CD14-positive monocyte (primary cell): ENCODE results near the gene GAREM1. TPM values are rescaled to one million over a fixed set of nuclear protein-coding genes. Genes with fewer than 3 reads are reported as not detected.
"Not testable (repeated sequence)": the region's sequence is repeated elsewhere in the genome, so short reads cannot be mapped to it uniquely, and the experiment has no call there.

Experiments used
- DNase-seq, 3 donors: peaks; one replicate each; pipeline ENCODE4 v3.0.0-alpha.2; 2011 to 2022
- H2AFZ ChIP-seq: 2 replicates; pipeline ENCODE4 v1.6.0; 2012; ENCODE audit warnings: mild to moderate bottlenecking, low read depth, low read length, inconsistent platforms; ENCODE audit not compliant: insufficient read depth, poor library complexity, severe bottlenecking
- H3K27ac ChIP-seq, 2 donors: 1 replicate in 1 of 2; 2 replicates in 1 of 2; pipeline ENCODE4 v1.5.1; 2012 to 2013; ENCODE audit warnings: low read length in 2 of 2, control low read depth in 1 of 2, inconsistent platforms in 1 of 2, low read depth in 1 of 2, mild to moderate bottlenecking in 1 of 2
- H3K27me3 ChIP-seq, 2 donors: one replicate each; pipeline versions ENCODE4 v1.6.0 to v1.6.1; 2011 to 2013; ENCODE audit warnings: low read length in 2 of 2; ENCODE audit not compliant: control insufficient read depth in 2 of 2, insufficient read depth in 2 of 2
- H3K36me3 ChIP-seq, 2 donors: replicated peaks in 1 of 2; 1 replicate in 1 of 2; 2 replicates in 1 of 2; pipeline versions ENCODE4 v1.5.1 to v1.6.1; 2012 to 2013; ENCODE audit warnings: low read length in 2 of 2, control low read depth in 1 of 2, inconsistent platforms in 1 of 2, mild to moderate bottlenecking in 1 of 2; ENCODE audit not compliant: insufficient read depth in 2 of 2, control insufficient read depth in 1 of 2
- H3K4me1 ChIP-seq, 2 donors: 1 replicate in 1 of 2; 2 replicates in 1 of 2; pipeline versions ENCODE4 v1.5.1 to v1.6.1; 2012 to 2013; ENCODE audit warnings: low read length in 2 of 2, control low read depth in 1 of 2, inconsistent platforms in 1 of 2, mild to moderate bottlenecking in 1 of 2, moderate library complexity in 1 of 2; ENCODE audit not compliant: insufficient read depth in 2 of 2, control insufficient read depth in 1 of 2
- H3K4me2 ChIP-seq: replicated peaks from 2 replicates; pipeline ENCODE3; 2012; ENCODE audit warnings: low read length, moderate library complexity, mild to moderate bottlenecking; ENCODE audit not compliant: poor library complexity, severe bottlenecking; ENCODE audit errors: extremely low read depth
- H3K4me3 ChIP-seq, 3 experiments: fragments of 200-600 bp in 1 of 3; sonication (generic) in 1 of 3; replicated peaks in 1 of 3; 1 replicate in 2 of 3; 2 replicates in 1 of 3; pipeline ENCODE4 v1.5.1; 2011 to 2013; ENCODE audit warnings: low read length in 3 of 3, mild to moderate bottlenecking in 3 of 3, control low read depth in 2 of 3, low read depth in 2 of 3, inconsistent platforms in 1 of 3, moderate library complexity in 1 of 3
- H3K79me2 ChIP-seq: 2 replicates; pipeline ENCODE4 v1.6.0; 2012; ENCODE audit warnings: mild to moderate bottlenecking, control low read depth, inconsistent platforms, low read length, moderate library complexity; ENCODE audit not compliant: insufficient read depth
- H3K9ac ChIP-seq: 2 replicates; pipeline ENCODE4 v1.6.0; 2017; ENCODE audit warnings: low read length, mild to moderate bottlenecking; ENCODE audit not compliant: insufficient read depth, poor library complexity, severe bottlenecking
- H3K9me3 ChIP-seq, 2 donors: replicated peaks in 1 of 2; 1 replicate in 1 of 2; 2 replicates in 1 of 2; pipeline versions ENCODE4 v1.5.1 to v1.6.1; 2012 to 2013; ENCODE audit warnings: low read length in 2 of 2, control low read depth in 1 of 2; ENCODE audit not compliant: control insufficient read depth in 1 of 2, insufficient read depth in 1 of 2
- H4K20me1 ChIP-seq: 2 replicates; pipeline ENCODE4 v1.6.0; 2012; ENCODE audit warnings: mild to moderate bottlenecking, low read length, control low read depth, moderate library complexity; ENCODE audit not compliant: insufficient read depth
- H3K27ac Mint-ChIP-seq, 7 donors: one replicate each; pipeline ENCODE4 v1.8.0; 2020; ENCODE audit warnings: mild to moderate bottlenecking in 7 of 7, mixed read lengths in 7 of 7, moderate library complexity in 6 of 7, inconsistent platforms in 2 of 7
- H3K27me3 Mint-ChIP-seq, 3 donors: one replicate each; pipeline ENCODE4 v1.8.0; 2021 to 2022; ENCODE audit warnings: low read depth in 3 of 3, mild to moderate bottlenecking in 3 of 3, mixed read lengths in 3 of 3, moderate library complexity in 3 of 3, inconsistent platforms in 1 of 3
- H3K36me3 Mint-ChIP-seq, 2 donors: one replicate each; pipeline ENCODE4 v1.8.0; 2020; ENCODE audit warnings: mixed read lengths in 2 of 2, inconsistent platforms in 1 of 2, mild to moderate bottlenecking in 1 of 2
- H3K4me1 Mint-ChIP-seq: one replicate; pipeline ENCODE4 v1.8.0; 2020; ENCODE audit warnings: mild to moderate bottlenecking, mixed read lengths
- H3K4me3 Mint-ChIP-seq, 2 donors: one replicate each; pipeline ENCODE4 v1.8.0; 2020; ENCODE audit warnings: mild to moderate bottlenecking in 2 of 2, mixed read lengths in 2 of 2, moderate library complexity in 1 of 2
- H3K9me3 Mint-ChIP-seq, 7 donors: one replicate each; pipeline ENCODE4 v1.8.0; 2020 to 2022; ENCODE audit warnings: mixed read lengths in 7 of 7, mild to moderate bottlenecking in 6 of 7, moderate library complexity in 6 of 7, inconsistent platforms in 2 of 7
- WGBS: methylation state at CpG from one replicate; pipeline ENCODE4 v1.1.5; 2013; ENCODE audit warnings: missing lambda C conversion rate; ENCODE audit not compliant: insufficient coverage; 5-methylcytosine and 5-hydroxymethylcytosine counted together
- intact Hi-C, 2 donors: fragments of 100-400 bp; cut with micrococcal nuclease; formaldehyde crosslinking; loops; one replicate each; pipeline versions ENCODE4 v1.15.0 to v1.15.1; 2023
- polyA plus RNA-seq, 3 donors: library from polyadenylated mRNA; depleted of rRNA in 1 of 3; unstranded in 2 of 3; stranded (reverse) in 1 of 3; fragments of 300-500 nt in 2 of 3; fragments of >200 nt in 1 of 3; fragmentation: Illumina TruSeq in 2 of 3; gene quantifications; 1 replicate in 2 of 3; 2 replicates in 1 of 3; pipeline ENCODE4 v1.2.3, GENCODE V29; 2012 to 2021
- TF ChIP-seq, protein P1 (sequence below): fragments of 200-600 bp; IDR thresholded peaks from one replicate; pipeline ENCODE4 v1.8.0; 2022; ENCODE audit warnings: antibody characterized with exemption, mild to moderate bottlenecking

Gene GAREM1
- polyA plus RNA-seq, 3 donors, result 0.24 TPM; not detected in 2

DNA sequence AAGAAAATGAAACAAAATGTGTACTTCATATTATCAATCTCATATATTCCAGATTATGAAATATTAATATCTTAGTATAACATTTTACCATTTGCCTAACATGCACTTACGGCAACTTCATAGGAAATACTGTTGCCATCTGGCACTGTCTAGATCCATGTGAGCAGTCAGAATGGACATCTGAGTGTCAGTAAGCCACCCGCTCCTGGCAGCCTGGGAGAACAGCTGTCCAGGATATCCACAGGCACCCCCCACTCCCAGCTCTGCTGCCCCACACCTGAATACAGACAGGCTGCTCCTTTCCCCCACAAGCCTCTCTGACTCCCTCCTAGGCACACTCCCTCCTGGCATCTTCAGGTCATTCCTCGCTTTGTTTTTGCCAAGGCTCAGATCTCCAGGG, 127.0 kb downstream of the GAREM1 start:
- no peaks in the 10 kb centered on the region for H3K4me1 Mint-ChIP-seq
- no peak for DNase-seq
- H3K9ac ChIP-seq, result no peak overlapping the region
- H3K79me2 ChIP-seq, result no peaks in the 10 kb centered on the region
- H3K36me3 ChIP-seq, result no peaks in the 10 kb centered on the region
- peaks cover 0 to 10% (median 6%) of the 10 kb centered on the region in 3 donors for H3K27me3 Mint-ChIP-seq
- no peak overlapping the region for H3K27ac ChIP-seq
- H3K36me3 Mint-ChIP-seq, result no peaks in the 10 kb centered on the region
- intact Hi-C loops, result no loop called here
- H3K27me3 ChIP-seq, result no peaks in the 10 kb centered on the region
- H3K9me3 ChIP-seq, result no peaks in the 10 kb centered on the region
- no peaks in the 10 kb centered on the region for H4K20me1 ChIP-seq
- TF ChIP-seq, protein P1, sequence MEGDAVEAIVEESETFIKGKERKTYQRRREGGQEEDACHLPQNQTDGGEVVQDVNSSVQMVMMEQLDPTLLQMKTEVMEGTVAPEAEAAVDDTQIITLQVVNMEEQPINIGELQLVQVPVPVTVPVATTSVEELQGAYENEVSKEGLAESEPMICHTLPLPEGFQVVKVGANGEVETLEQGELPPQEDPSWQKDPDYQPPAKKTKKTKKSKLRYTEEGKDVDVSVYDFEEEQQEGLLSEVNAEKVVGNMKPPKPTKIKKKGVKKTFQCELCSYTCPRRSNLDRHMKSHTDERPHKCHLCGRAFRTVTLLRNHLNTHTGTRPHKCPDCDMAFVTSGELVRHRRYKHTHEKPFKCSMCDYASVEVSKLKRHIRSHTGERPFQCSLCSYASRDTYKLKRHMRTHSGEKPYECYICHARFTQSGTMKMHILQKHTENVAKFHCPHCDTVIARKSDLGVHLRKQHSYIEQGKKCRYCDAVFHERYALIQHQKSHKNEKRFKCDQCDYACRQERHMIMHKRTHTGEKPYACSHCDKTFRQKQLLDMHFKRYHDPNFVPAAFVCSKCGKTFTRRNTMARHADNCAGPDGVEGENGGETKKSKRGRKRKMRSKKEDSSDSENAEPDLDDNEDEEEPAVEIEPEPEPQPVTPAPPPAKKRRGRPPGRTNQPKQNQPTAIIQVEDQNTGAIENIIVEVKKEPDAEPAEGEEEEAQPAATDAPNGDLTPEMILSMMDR, result no peak
- H3K4me2 ChIP-seq, result no peak overlapping the region
- H3K9me3 Mint-ChIP-seq, result peaks cover 0 to 4% (median 0%) of the 10 kb centered on the region in 7 donors
- H3K4me3 ChIP-seq, result no peak overlapping the region
- H2AFZ ChIP-seq, result no peak overlapping the region
- WGBS, result 96% methylated on average over 2 of the region's 3 CpGs
- H3K27ac Mint-ChIP-seq, result no peak overlapping the region
- no peaks in the 10 kb centered on the region for H3K4me1 ChIP-seq
- H3K4me3 Mint-ChIP-seq, result no peak overlapping the region

- H3K9ac ChIP-seq, H3K36me3 Mint-ChIP-seq, H3K36me3 ChIP-seq, H3K9me3 Mint-ChIP-seq, H3K4me2 ChIP-seq, DNase-seq, H3K27ac ChIP-seq, H3K9me3 ChIP-seq, H3K4me3 Mint-ChIP-seq, H3K4me1 ChIP-seq, H3K27ac Mint-ChIP-seq, H3K27me3 Mint-ChIP-seq, H3K27me3 ChIP-seq, H4K20me1 ChIP-seq, intact Hi-C loops, H2AFZ ChIP-seq, H3K4me3 ChIP-seq, H3K4me1 Mint-ChIP-seq, H3K79me2 ChIP-seq: not testable (repeated sequence)
- no CpG with 5 or more reads among the region's 3 CpGs for WGBS
These were observed 129.6 kb downstream of the GAREM1 start for GRCh38 chr18:32341112-32341511.
